GM12873 (cell line): ENCODE results near the gene NHSL1.

Experiments
- TF ChIP-seq, protein P1 (sequence below): IDR thresholded peaks from 2 replicates; pipeline ENCODE4 v1.5.1; 2012; ENCODE audit warnings: low read depth, mild to moderate bottlenecking, moderate library complexity, low read length, control low read depth; ENCODE audit not compliant: insufficient read depth; ENCODE audit errors: missing control alignments

NHSL1 gene

GRCh38 chr6:138523347-138524210 is 24.3 kb upstream of the NHSL1 start:
- TF ChIP-seq, protein P1, sequence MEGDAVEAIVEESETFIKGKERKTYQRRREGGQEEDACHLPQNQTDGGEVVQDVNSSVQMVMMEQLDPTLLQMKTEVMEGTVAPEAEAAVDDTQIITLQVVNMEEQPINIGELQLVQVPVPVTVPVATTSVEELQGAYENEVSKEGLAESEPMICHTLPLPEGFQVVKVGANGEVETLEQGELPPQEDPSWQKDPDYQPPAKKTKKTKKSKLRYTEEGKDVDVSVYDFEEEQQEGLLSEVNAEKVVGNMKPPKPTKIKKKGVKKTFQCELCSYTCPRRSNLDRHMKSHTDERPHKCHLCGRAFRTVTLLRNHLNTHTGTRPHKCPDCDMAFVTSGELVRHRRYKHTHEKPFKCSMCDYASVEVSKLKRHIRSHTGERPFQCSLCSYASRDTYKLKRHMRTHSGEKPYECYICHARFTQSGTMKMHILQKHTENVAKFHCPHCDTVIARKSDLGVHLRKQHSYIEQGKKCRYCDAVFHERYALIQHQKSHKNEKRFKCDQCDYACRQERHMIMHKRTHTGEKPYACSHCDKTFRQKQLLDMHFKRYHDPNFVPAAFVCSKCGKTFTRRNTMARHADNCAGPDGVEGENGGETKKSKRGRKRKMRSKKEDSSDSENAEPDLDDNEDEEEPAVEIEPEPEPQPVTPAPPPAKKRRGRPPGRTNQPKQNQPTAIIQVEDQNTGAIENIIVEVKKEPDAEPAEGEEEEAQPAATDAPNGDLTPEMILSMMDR, result no peak

DNA sequence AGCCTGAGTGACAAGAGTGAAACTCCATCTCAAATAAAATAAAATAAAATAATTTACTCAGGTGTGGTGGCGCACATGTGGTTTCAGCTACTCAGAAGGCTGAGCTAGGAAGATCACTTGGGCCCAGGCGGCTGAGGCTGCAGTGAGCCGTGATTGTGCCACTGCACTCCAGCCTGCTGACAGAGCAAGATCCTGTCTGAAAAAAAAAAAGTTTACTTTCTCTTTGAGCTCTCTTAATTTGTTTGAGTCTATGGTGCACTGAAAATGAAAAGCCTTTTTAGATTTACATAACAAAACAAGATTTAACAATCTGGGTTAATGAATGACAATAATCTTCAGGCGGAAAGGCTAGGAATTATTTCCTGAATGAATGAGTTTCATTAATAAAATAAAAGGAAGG is 23.3 kb upstream of the NHSL1 start:
- TF ChIP-seq, protein P1, result no peak

GRCh38 chr6:138521790-138522189 is 22.5 kb upstream of the NHSL1 start:
- TF ChIP-seq, protein P1, result no peak

GRCh38 chr6:138520463-138520862 is 21.2 kb upstream of the NHSL1 start:
- TF ChIP-seq, protein P1, result peak; percentile 22

GRCh38 chr6:138518054-138518453 is 18.8 kb upstream of the NHSL1 start:
- TF ChIP-seq, protein P1, result no peak

GRCh38 chr6:138517635-138518034 is 18.3 kb upstream of the NHSL1 start:
- TF ChIP-seq, protein P1, result peak; percentile 88

DNA sequence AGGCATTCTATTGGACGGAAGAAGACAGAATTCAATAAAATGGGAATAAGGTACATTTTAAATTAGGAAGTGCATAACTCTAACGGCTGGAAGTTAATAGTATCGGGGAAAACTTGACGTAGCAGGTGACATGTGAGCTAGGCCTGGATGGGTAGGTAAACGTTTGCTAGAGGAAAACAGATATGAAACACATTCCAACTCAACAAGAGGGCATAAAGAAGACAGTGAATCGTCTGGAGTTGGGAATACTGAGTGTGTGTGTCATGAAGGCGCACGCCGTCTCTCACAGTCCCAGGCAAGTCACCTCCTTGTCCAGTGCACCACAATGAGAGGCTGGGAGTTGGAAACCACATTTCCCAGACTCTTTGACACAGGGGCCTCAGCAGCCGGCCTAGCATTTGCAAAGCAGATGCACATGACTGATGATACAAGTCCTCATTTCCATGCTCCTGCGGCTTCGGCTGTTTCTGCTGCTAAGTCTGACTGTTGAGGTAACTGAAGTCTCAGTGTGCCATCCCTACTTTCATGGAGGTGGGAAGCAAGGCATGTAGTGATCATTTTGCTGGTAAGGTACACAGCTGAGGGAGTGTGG is 16.5 kb upstream of the NHSL1 start:
- TF ChIP-seq, protein P1, result no peak
